NOMO-1 (cell line): ENCODE measurements around the gene CDH22.

Source experiments
- DNase-seq, 2 experiments: peaks; one replicate each; lab custom pipeline; 2025; ENCODE audit not compliant: unreplicated experiment in 2 of 2; lab: John Stamatoyannopoulos, UW

The CDH22 gene

DNA sequence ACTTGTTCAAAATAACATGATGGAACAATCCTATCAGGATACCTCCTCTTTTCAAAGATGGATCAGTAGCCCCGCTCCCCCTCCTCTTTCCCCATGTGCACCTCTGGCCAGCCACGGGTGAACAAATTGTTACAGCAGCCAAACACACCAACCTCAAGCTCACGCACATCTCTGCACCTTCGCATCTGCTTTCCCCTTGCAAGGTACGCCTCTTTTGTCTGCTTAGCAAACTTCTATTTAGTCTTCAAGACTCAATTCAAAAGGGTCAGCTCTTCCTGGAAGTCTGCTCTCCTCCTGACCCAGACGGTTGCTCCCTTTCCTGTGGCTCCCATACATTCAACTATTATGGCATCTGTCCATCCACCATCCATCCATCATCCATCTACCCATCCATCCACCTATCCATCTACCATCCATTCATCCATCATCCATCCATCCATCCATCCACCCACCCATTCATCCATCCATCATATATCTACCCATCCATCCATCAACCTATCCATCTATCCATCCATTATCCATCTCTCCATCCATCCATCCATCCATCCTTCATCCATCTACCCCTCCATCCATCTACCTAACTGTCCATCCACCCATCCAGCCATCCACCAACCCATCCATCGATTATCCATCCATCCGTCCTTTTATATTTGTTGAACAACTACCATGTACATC, 36.3 kb upstream of the CDH22 start:
- DNase-seq: no peak

DNA sequence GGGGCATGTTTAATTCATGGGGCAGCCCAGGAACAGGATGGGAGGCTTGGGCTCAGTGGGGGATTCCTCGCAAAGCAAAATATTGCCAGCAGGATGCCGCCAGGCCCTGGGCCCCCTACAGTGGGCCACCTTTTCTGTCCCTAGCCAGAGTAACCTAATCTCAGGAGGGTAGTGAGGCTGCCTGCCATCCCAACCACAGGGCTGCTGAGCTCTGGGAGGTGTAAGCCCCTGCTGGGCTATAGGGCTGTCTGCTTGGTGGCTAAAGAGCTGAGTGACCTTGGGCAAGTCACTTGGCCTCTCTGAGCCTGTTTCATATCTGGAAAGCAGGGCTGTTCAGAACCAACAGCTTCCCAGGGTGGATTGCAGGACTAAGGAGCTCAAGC, 35.7 kb upstream of the CDH22 start:
- DNase-seq: no peak

DNA sequence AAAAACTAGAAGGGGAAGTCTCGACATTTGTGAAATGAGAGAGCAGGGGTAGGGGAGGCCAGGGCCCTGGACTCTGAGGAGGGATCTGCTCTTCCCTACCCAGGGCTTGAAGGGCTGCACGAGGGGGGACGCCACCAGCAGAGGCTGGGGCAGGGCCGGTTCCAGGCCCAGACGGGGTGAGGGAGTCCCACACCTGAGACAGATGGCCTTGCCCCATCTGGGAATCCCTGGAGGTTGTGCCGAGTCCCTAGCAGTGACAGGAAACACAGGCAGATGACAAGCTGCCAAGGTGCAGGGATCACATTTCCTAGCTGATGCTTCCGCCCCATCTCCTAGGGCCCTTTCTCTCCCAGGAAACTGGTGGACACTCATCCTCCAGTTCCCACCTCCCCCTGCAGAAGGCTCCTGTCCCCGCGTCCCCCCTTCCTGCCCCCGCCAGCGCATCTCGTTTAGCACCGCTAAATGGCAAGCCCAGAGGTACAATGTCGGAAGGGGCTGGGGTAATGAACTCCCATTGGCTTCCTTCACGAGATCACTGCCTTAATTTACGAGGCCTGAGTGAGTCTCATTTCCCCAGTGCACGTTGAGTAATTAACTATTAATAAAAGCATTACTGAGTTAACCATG, 35.2 kb upstream of the CDH22 start:
- DNase-seq: peak in 1 of 2 experiments; percentile 34

DNA sequence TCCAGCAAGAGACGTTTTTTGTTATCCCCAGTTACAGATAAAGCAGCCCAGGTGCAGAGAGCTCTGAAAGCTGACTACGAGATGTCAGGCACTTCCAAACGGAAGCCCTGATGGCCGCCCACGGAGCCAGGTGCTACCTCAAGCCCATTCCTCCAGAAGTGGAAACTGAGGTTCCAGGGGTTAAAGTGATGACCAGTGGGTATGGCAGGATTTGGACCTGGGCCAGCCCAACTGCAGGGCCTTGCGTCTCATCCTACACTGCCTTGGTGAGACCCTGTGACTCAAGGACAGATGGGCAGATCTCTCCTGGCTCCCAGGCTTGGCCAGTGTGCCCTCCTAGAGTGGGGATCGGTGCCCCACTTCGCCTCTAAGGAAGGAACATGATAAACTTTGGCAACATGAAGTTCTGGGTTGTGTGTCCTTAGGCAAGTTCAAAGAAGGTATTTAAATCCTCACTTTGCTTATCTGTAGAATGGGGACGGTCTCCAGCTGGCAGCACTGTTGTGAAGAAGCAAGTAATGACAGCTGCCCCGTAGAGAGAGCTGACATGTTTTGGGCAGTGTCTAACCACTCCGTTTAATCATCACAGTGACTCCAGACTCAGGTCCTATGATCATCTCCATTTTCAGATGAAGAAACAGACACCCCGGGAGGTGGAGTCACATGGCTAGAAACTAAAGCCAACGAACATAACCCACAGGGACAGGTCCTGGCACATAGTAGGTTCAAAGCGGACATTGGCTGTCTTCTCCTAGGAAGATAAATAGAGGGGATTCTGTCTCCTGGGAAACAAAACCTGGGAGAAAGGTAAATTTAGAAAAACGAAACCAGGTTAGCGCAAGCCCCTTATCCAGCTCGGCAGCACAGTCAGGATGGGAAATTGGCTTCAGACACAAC, 34.4 kb upstream of the CDH22 start:
- peak in 1 of 2 experiments; percentile 10 for DNase-seq

DNA sequence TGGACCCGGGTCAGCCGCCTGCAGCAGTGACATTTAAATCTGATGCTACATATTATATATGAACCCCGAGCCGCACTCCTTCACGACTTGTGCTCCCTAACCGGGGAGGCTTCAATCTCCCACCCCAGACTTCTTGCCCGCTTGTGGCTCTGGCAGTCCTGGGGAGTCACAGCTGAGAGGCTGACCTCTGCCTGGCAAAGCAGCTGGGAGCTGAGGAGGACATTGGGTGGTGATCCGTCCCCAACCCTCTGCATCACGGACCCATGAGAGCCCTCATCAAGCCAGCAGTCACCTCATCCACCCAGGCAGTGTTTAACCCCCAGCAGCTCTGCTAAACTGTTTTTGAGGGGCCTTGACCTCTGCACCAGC, 33.7 kb upstream of the CDH22 start:
- DNase-seq: no peak

DNA sequence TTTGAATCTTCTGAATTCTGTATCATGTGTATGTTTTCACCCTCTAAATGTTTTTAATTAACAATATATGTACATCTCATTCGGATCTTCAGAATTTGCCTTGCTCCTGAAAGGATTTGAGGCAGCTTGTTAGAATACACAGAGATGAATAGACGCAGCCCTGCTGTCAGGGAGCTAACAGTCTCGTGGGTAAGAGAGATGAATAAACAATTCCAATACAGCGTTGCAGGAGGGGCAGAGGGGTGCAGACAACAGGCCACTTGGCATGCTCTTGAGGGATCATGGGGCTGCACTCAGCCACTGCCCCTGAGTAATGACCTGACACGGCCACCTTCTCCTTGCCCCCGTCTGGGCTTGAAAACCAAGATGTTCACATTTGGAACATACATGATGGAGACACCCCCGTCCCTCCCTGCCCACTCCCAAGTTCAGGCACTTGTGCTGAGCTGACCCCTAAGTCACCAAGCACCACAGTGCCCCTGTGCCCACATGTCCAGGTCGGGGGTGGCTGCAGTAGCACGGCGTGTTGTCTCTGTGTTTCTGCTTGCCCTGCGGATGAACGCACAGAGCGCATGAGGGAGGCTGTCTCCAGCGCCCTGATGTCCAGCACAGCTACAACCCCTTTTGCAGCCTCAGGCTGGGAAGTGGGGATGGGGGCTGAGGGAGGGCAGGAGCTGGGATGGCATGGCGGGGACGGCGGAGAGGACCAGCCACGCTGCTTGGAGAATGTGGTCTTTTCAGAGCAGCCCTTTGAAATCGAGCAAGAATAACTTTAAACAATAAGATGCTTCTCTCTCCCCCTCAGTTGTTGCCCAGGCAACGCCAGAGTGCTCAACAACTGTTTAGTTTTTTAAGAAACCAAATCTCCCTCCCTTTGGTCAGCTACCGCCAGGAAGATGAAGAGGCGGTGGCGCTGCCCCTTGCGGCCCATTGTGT, 33.0 kb upstream of the CDH22 start:
- DNase-seq: no peak

DNA sequence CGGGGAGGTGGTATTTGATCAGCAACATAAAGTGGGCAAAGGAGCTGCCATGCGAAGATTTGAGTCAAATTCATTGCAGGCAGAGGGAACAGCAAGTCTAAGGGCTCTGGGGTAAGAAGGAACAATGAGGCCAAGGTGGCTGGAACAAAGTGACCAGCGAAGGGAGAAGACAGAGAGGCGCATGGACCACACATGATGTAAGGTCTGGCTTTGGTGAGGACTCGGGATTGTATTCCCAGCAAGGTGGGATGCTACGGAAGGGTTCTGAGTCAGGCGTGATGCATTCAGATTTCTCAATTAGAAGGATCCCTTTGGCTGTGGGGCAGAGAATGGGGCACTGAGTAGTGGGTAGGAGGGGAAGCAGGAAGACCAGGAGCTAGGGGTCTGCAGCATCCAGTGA, 30.7 kb upstream of the CDH22 start:
- no peak for DNase-seq

DNA sequence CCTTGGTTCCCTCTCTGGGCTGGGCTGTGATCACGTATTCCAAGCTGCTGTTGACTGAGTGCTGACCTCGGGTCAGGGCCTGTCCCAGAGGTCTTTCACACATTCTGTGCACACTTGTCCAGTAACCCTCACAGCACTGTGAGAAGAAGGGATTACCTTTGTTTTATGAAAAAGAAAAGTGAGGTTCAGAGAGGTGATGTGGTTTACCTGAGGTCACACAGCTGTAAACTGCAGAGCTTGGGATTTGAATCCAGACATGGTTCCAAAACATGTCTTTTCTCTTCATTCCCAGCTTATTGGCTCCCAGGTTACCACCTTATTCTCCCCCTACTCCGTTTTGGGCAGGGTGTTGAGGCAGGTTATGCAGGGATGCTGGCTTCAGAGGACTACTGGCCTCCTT, 28.4 kb upstream of the CDH22 start:
- DNase-seq: no peak

DNA sequence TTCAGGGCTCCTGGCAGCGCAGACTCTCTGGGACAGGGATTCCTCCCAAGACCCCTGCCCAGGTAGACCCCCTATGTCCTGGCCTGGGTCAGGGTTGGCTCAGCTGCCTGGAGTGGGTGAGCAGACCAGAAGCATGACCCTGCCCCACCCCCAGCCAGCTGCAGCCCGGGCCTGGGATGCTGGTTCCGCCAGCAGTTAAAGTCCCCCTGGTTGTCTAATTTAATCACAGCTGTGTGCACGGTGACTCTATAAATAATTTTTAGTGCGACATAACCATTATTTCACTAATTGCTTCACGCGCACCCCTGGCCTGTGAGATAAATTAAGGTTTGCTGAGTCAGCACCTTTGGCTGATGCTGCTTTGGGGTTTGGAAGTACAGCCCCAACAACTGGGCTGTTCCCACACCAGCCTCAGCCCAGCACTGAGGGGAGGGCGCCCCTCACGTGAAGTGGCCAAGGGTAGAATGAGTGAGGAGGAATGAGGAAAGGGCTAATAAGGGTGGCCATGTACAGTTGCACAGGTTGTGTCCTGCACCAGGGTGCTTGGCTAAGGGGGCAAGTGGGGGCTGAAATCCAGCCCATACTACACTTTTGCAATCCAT, 26.1 kb upstream of the CDH22 start:
- no peak for DNase-seq

DNA sequence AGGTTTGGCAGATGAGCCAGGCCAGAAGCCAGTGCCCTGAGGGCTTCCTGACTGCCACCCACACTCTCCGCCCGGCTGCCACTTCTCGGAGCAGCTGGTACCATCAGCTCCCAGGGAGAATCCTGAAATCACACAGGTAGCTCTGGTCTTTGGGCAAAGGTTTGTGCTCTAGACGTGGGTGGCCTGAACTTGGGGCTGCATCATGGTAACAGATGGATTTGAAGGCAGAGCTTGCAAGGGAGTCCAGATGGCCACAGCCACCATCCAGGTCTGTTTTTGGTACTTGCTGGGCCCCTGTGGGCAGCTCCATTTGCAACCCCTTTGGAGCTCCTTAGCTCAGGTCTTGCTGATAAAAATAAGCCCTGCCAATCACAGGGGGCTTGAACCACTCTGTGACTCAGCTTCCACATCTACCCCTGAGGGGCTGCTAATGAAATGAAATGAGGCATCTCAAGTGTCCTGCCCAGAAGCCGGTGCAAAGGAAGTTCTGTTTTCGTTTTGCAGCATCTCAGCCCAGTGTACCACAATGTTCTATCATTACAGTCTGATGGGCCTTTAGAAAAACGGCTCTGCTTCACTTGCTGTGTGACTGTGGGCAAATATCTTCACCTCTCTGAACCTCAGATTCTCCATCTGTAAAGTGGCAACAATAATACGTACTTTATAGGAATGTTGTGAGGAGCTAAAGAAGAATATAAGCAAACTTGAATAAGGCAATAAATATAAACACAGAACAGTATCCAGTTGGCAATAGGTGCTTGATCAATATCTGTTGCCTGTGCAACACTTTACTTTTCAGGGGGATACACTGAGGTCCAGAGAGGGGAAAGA, 25.1 kb upstream of the CDH22 start:
- DNase-seq: no peak

DNA sequence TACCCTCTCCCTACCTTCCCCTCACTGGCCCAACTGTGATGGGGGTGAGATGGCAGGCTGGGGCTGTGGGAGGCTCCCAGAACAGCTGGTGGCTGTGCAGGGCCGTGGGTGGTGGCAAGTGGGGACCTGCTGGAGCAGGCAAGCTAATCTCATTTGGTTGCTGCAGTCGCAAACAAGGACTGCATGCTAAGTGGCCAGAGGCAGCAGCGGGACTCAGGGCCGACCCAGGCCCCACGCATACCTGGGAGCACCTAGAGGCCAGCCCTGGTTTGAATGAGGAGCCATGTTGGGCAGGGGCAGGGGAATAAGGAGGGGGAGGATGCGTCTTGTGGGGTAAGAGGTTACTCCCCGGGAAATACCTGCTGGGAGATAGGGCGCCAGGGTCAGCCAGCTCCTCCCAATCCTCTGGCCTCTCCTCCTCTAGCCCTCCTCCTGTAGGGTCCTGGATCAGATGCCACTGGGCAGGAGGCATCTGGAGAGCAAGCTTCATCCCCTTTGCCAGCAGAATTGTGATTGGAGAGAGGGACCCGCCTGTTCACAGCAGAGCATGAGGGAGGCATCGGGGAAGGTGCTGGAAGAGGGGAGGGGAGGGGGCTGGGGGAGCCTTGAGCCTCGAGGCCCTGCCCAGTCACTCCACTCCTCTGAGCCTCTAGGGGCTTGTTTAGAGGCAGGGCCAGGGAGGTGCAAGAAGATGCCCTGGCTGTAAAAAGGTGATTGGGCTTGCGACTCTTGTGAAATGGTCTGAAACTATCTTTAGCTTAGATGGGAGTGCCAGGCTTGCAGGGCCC, 24.3 kb upstream of the CDH22 start:
- no peak for DNase-seq

DNA sequence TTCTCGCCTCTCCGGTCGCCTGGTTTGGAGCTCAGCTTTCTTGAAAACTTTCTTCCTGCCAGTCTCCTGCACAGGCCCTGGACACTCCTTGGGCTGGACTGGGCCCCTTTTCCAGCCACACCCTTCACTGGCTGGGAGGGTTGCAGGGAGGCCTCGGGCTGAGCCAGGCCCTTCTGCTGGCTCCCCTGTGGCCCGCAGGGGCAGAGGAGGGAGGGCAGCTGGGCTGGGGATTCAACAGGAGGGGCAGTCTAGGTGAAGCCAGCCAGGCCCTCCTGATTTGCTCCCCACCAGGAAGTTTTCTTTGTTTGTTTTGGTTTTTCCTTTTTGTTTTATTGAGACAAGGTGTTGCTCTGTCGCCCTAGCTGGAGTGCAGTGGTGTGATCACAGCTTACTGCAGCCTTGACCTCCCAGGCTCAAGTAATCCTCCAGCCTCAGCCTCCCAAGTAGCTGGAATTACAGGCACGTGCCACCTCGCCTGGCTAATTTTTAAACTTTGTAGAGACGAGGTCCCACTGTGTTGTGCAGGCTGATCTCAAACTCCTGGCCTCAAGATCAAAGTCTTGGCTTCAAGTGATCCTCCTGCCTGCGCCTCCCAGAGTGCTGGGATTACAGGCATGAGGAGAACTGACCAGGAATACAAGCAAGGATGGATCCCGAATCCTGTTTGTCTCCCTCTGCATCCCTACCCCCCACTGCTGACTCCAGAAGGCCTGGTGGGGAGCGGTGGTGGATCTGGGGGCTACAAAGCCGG, 23.5 kb upstream of the CDH22 start:
- DNase-seq: no peak

DNA sequence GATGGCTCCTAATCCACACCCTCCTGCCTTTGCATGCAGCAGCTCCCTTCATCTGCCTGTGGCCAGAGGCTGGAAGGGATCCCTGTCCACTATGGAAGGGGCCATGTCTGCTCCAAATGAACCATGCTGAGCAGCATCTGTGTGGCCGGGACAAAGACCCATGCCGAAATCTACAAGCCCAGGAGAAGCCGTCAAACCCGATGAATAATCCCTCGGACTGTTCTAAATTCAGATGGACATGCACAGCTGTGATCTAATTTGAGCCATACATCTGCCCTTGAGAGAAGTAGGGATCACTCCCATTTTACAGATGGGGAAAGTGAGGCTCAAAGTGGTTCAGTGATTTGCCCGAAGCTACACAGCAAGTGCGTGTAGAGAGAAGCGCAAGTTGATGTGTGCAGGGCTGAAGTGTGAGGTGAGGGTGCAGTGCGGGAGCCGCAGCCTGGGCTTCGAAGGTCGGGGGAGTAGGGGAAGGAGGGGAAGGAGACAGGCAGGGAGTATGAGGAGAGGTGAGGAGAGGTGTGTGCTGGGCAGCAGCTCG, 22.6 kb upstream of the CDH22 start:
- DNase-seq: no peak

DNA sequence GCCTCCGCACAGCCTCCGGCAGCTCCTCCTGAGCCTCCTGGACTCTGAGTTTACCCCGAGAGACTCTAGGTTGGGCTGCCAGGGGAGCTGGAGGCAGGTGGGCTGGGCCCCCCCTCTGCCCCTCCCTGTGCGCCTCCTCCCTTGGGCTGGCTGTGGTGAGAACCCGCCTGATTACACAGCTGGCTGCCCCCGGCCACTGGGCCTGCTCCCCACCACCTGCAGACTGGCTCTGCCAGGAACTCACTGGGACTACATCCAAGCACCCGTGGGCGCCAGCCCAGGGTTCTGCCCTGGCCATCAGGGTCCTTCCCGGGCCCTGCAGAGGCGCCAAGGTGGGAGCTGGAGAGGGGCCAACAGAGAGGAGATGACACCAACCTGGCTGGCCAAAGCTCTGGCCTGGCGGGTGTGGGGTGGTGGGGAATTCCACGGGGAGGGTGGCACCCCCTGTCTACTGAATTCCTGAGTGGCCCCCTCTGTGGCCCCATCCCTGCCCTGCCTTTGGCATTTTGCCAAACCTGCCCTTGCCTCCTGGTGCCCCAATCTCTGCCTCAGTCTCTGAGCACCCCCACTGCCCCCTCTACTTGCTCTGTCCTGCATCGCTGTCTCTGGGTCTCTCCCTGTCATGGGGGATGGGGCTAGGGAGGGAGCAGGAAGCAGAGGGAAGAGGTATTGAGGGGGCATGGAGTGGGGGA, 21.9 kb upstream of the CDH22 start:
- no peak for DNase-seq

DNA sequence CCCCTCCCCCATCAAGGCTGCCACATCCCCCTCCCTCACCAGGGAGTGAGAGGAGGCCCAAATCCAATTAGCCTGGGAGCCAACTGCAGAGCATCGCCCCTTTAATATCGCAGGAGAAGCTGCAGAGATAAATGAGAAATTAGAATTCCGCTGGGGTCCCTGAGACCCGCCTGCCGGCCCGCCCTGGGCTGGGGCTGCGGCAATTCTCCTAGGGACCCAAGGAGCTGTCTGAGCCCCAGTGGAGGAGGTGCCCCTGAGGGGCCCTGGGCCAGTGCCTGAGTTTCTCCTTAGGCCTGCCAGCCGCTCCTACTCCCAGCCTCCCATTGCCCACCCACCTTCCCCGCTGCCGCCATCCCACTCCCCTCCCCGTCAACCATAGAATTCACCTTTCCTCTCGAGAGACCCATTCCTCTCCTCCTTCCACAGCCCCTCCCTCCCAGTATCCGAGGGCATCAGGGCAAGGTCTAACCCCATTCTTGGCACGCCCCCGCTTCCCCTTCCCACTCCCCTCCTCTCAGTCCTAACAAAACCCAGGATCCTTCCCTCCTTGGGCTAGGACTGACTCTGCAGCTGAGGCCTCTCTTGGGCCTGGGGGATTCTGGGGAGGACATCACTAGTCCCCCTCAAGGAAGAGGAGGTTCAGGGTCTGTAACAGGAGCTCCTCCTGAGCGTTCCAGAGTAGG, 20.0 kb upstream of the CDH22 start:
- no peak for DNase-seq

DNA sequence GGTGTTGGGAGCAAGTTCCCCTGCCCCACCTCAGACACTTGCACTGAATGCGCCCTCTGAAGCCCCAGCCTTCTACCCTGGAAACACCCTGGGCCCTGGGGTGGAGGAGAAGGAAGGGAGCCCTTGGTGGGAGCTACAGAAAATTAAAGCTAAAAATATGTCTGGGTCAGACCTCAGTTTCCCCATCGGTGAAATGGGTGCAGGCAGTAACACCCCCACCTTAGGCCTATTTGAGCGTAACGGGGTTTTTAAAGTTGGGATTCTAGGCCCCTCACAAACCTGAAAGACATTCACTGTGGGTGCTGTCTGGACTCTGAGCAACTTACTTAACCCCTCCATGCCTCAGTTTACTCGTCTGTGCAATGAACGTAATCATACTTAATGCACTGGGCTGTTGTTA, 19.3 kb upstream of the CDH22 start:
- DNase-seq: no peak

DNA sequence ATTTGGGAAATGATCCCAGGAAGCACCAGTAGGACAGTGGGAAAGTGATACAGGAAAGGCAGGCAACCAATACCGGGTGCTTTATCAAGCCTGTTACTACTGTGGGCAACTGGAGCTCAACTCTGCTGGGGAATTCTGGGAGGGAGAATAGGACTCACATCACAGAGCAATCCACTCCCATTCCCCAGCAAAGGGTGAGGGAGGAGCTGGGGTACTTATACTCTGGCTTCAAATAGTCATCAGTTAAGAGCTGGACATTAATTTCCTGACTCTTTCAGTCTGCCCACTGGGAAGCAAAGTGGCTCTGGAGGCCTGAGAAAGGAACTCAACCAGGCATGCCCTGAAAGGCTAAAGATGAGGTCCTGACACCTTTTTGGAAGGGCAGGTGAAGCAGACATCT, 17.5 kb upstream of the CDH22 start:
- no peak for DNase-seq
